Lung (tissue), 13 donors: ENCODE measurements around the gene IFNL1. TPM values are rescaled to one million over a fixed set of nuclear protein-coding genes. Genes with fewer than 3 reads are reported as not detected.

ENCODE experiments used
- ATAC-seq: fragments of 200-7000 bp; cut with Tn5 transposase; one replicate; pipeline ENCODE4 v1.9.1; 2020; ENCODE audit warnings: moderate number of reproducible peaks; ENCODE audit not compliant: insufficient read depth, low FRiP score
- DNase-seq, 3 donors: peaks; one replicate each; pipeline ENCODE4 v3.0.0-alpha.2; 2013 to 2017
- H3K27ac ChIP-seq, 2 donors: one replicate each; pipeline ENCODE4 v1.5.1; 2013; ENCODE audit warnings: mild to moderate bottlenecking in 2 of 2, moderate library complexity in 2 of 2, control low read depth in 1 of 2, inconsistent platforms in 1 of 2, low read depth in 1 of 2, low read length in 1 of 2
- H3K27me3 ChIP-seq, 3 donors: one replicate each; pipeline ENCODE4 v1.5.1; 2013; ENCODE audit warnings: low read length in 2 of 3; ENCODE audit not compliant: control insufficient read depth in 3 of 3, insufficient read depth in 3 of 3
- H3K36me3 ChIP-seq, 4 donors: one replicate each; pipeline ENCODE4 v1.5.1; 2013; ENCODE audit warnings: low read length in 4 of 4, mild to moderate bottlenecking in 1 of 4, moderate library complexity in 1 of 4; ENCODE audit not compliant: control insufficient read depth in 4 of 4, insufficient read depth in 4 of 4
- H3K4me1 ChIP-seq, 5 donors: one replicate each; pipeline ENCODE4 v1.5.1; 2013; ENCODE audit warnings: low read length in 5 of 5, mild to moderate bottlenecking in 2 of 5, moderate library complexity in 1 of 5; ENCODE audit not compliant: control insufficient read depth in 5 of 5, insufficient read depth in 5 of 5
- H3K4me3 ChIP-seq: one replicate; pipeline ENCODE4 v1.5.1; 2013; ENCODE audit warnings: mild to moderate bottlenecking, control low read depth, moderate library complexity
- H3K9ac ChIP-seq, 2 donors: one replicate each; pipeline ENCODE4 v1.5.1; 2013; ENCODE audit warnings: low read length in 2 of 2, control low read depth in 1 of 2; ENCODE audit not compliant: insufficient read depth in 1 of 2
- H3K9me3 ChIP-seq, 4 donors: one replicate each; pipeline ENCODE4 v1.5.1; 2013; ENCODE audit warnings: low read length in 3 of 4, mild to moderate bottlenecking in 1 of 4, moderate library complexity in 1 of 4; ENCODE audit not compliant: control insufficient read depth in 4 of 4, insufficient read depth in 3 of 4
- WGBS, 2 donors: extraction: QIAGEN DNeasy Blood & Tissue Kit; methylation state at CpG; one replicate each; pipeline ENCODE4 v1.1.7; 2013; 5-methylcytosine and 5-hydroxymethylcytosine counted together
- polyA plus RNA-seq, 2 donors: library from polyadenylated mRNA; stranded (reverse); fragments of 200-250 nt; gene quantifications; one replicate each; pipeline ENCODE4 v1.2.1, GENCODE V29; 2013
- small RNA-seq: library from RNA; depleted of rRNA; stranded (forward); fragments of <200 nt; gene quantifications from one replicate; pipeline ENCODE3, GENCODE V24; 2014; ENCODE audit warnings: low replicate concordance
- total RNA-seq, 2 donors: library from RNA; depleted of rRNA in 1 of 2; stranded (reverse); fragments of >200 nt in 1 of 2; gene quantifications; one replicate each; pipeline ENCODE4 v1.2.1, GENCODE V29; 2014 to 2021
- TF ChIP-seq, protein P1 (sequence below): IDR thresholded peaks from 2 replicates; pipeline ENCODE4 v1.5.1; 2012; ENCODE audit warnings: mild to moderate bottlenecking; ENCODE audit errors: control extremely low read depth, extremely low read depth
- donor health status: control.
- donor health status: control.
- donor health status: Bipolar disorder and iron deficiency.
- donor health status: healthy.
- donor health status: DM: yes; HTN: yes; CAD: no.

Gene IFNL1
- total and polyA plus RNA-seq, 4 donors: 0.17 TPM; not detected in 3

GRCh38 chr19:39345956-39346355, 49.7 kb downstream of the IFNL1 start:
- no peak overlapping the region for H3K4me3 ChIP-seq
- DNase-seq (no peak), ATAC-seq (no peak)
- H3K36me3 ChIP-seq: peaks cover 0 to 16% (median 10%) of the 10 kb centered on the region in 4 donors
- no peak overlapping the region for H3K9ac ChIP-seq
- H3K27ac ChIP-seq: no peak overlapping the region
- H3K27me3 ChIP-seq: no peaks in the 10 kb centered on the region
- peaks cover 4 to 27% (median 11%) of the 10 kb centered on the region in 5 donors for H3K4me1 ChIP-seq
- TF ChIP-seq, protein P1, sequence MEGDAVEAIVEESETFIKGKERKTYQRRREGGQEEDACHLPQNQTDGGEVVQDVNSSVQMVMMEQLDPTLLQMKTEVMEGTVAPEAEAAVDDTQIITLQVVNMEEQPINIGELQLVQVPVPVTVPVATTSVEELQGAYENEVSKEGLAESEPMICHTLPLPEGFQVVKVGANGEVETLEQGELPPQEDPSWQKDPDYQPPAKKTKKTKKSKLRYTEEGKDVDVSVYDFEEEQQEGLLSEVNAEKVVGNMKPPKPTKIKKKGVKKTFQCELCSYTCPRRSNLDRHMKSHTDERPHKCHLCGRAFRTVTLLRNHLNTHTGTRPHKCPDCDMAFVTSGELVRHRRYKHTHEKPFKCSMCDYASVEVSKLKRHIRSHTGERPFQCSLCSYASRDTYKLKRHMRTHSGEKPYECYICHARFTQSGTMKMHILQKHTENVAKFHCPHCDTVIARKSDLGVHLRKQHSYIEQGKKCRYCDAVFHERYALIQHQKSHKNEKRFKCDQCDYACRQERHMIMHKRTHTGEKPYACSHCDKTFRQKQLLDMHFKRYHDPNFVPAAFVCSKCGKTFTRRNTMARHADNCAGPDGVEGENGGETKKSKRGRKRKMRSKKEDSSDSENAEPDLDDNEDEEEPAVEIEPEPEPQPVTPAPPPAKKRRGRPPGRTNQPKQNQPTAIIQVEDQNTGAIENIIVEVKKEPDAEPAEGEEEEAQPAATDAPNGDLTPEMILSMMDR: no peak
- WGBS, 2 donors: 79 to 94% methylated on average over 1 of the region's 1 CpG
- no peaks in the 10 kb centered on the region for H3K9me3 ChIP-seq

GRCh38 chr19:39347332-39348164, 51.3 kb downstream of the IFNL1 start:
- no peak for DNase-seq
- WGBS, 2 donors: 83 to 90% methylated on average over 4 of the region's 4 CpGs
- TF ChIP-seq, protein P1: no peak
- no peaks in the 10 kb centered on the region for H3K27me3 ChIP-seq
- no peak overlapping the region for H3K27ac ChIP-seq
- peaks cover 2 to 26% (median 11%) of the 10 kb centered on the region in 5 donors for H3K4me1 ChIP-seq
- H3K4me3 ChIP-seq: no peak overlapping the region
- H3K9ac ChIP-seq: peak overlapping the region in 1 of 2 donors; percentile 23
- H3K9me3 ChIP-seq: no peaks in the 10 kb centered on the region
- H3K36me3 ChIP-seq: peaks cover 5 to 25% (median 13%) of the 10 kb centered on the region in 4 donors
- no peak for ATAC-seq

Small RNA genes lying within 50 kb of the gene (small RNA-seq; reads per million reads assigned to genes)
- 0.13 reads per million for gene AC011445.2

Other genes starting within 250 kb of the IFNL1 start
- gene ACP7, start 212.0 kb upstream of the IFNL1 start, total RNA-seq: not detected
- under 1 TPM in 1 of 2 donors, not detected in 1; 0.03 TPM for gene ACP7, start 212.0 kb upstream of the IFNL1 start, polyA plus RNA-seq
- gene PAK4, start 170.6 kb upstream of the IFNL1 start, total RNA-seq: 10 to 100 TPM; 23.2 to 60.8 TPM
- gene PAK4, start 170.6 kb upstream of the IFNL1 start, polyA plus RNA-seq: 10 to 100 TPM; 34.8 to 38.5 TPM
- gene NCCRP1, start 99.4 kb upstream of the IFNL1 start, total RNA-seq: under 1 TPM; 0.09 to 0.97 TPM
- under 1 TPM; 0.05 to 0.26 TPM for gene NCCRP1, start 99.4 kb upstream of the IFNL1 start, polyA plus RNA-seq
- gene SYCN, start 92.1 kb upstream of the IFNL1 start, total RNA-seq: not detected
- gene SYCN, start 92.1 kb upstream of the IFNL1 start, polyA plus RNA-seq: under 1 TPM in 1 of 2 donors, not detected in 1; 0.18 TPM
- gene IFNL3, start 51.4 kb upstream of the IFNL1 start, total RNA-seq: not detected
- not detected for gene IFNL3, start 51.4 kb upstream of the IFNL1 start, polyA plus RNA-seq
- not detected for gene IFNL4, start 47.6 kb upstream of the IFNL1 start, total RNA-seq
- not detected for gene IFNL4, start 47.6 kb upstream of the IFNL1 start, polyA plus RNA-seq
- not detected for gene IFNL2, start 28.0 kb upstream of the IFNL1 start, total RNA-seq
- not detected for gene IFNL2, start 28.0 kb upstream of the IFNL1 start, polyA plus RNA-seq
- gene LRFN1, start 24.5 kb downstream of the IFNL1 start, total RNA-seq: 1 to 10 TPM; 1.6 to 2.2 TPM
- gene LRFN1, start 24.5 kb downstream of the IFNL1 start, polyA plus RNA-seq: 1 to 10 TPM; 1.2 to 3.6 TPM
- gene GMFG, start 39.6 kb downstream of the IFNL1 start, total RNA-seq: 100 to 1,000 TPM in 1 of 2 donors, 10 to 100 TPM in 1; 38.4 to 110 TPM
- 100 to 1,000 TPM; 192 to 317 TPM for gene GMFG, start 39.6 kb downstream of the IFNL1 start, polyA plus RNA-seq
- gene SAMD4B, start 46.0 kb downstream of the IFNL1 start, total RNA-seq: 10 to 100 TPM; 77.6 to 91.1 TPM
- 100 to 1,000 TPM in 1 of 2 donors, 10 to 100 TPM in 1; 82.5 to 103 TPM for gene SAMD4B, start 46.0 kb downstream of the IFNL1 start, polyA plus RNA-seq
- gene PAF1, start 94.7 kb downstream of the IFNL1 start, total RNA-seq: 10 to 100 TPM; 24.8 to 32.9 TPM
- 10 to 100 TPM; 35.1 to 41.8 TPM for gene PAF1, start 94.7 kb downstream of the IFNL1 start, polyA plus RNA-seq
- 10 to 100 TPM; 16.5 to 36.3 TPM for gene MED29, start 95.0 kb downstream of the IFNL1 start, total RNA-seq
- 10 to 100 TPM; 29.4 to 36.8 TPM for gene MED29, start 95.0 kb downstream of the IFNL1 start, polyA plus RNA-seq
- 100 to 1,000 TPM in 1 of 2 donors, 10 to 100 TPM in 1; 41.2 to 170 TPM for gene ZFP36, start 110.4 kb downstream of the IFNL1 start, total RNA-seq
- 100 to 1,000 TPM; 174 to 655 TPM for gene ZFP36, start 110.4 kb downstream of the IFNL1 start, polyA plus RNA-seq
- 10 to 100 TPM; 33.4 to 52.7 TPM for gene PLEKHG2, start 116.3 kb downstream of the IFNL1 start, total RNA-seq
- gene PLEKHG2, start 116.3 kb downstream of the IFNL1 start, polyA plus RNA-seq: 10 to 100 TPM; 15.5 to 20.9 TPM
- 1,000 to 10,000 TPM in 1 of 2 donors, 100 to 1,000 TPM in 1; 108 to 1,772 TPM for gene RPS16, start 139.5 kb downstream of the IFNL1 start, total RNA-seq
- 1,000 to 10,000 TPM; 2,468 to 3,242 TPM for gene RPS16, start 139.5 kb downstream of the IFNL1 start, polyA plus RNA-seq
- 100 to 1,000 TPM in 1 of 2 donors, 10 to 100 TPM in 1; 55.1 to 105 TPM for gene SUPT5H, start 149.2 kb downstream of the IFNL1 start, total RNA-seq
- gene SUPT5H, start 149.2 kb downstream of the IFNL1 start, polyA plus RNA-seq: 100 to 1,000 TPM in 1 of 2 donors, 10 to 100 TPM in 1; 71.0 to 127 TPM
- gene TIMM50, start 184.4 kb downstream of the IFNL1 start, total RNA-seq: 10 to 100 TPM; 47.5 to 57.8 TPM
- 10 to 100 TPM; 49.7 to 67.4 TPM for gene TIMM50, start 184.4 kb downstream of the IFNL1 start, polyA plus RNA-seq
- gene DLL3, start 202.5 kb downstream of the IFNL1 start, total RNA-seq: not detected
- gene DLL3, start 202.5 kb downstream of the IFNL1 start, polyA plus RNA-seq: under 1 TPM in 1 of 2 donors, not detected in 1; 0.07 TPM
- gene SELENOV, start 218.7 kb downstream of the IFNL1 start, total RNA-seq: not detected
- gene SELENOV, start 218.7 kb downstream of the IFNL1 start, polyA plus RNA-seq: not detected
- gene EID2B, start 236.4 kb downstream of the IFNL1 start, total RNA-seq: 1 to 10 TPM; 2.8 to 3.1 TPM
- 1 to 10 TPM; 2.1 to 5.2 TPM for gene EID2B, start 236.4 kb downstream of the IFNL1 start, polyA plus RNA-seq
- gene EID2, start 243.8 kb downstream of the IFNL1 start, total RNA-seq: 10 to 100 TPM; 11.8 to 13.1 TPM
- 10 to 100 TPM; 10.4 to 20.2 TPM for gene EID2, start 243.8 kb downstream of the IFNL1 start, polyA plus RNA-seq